Measurements from ENCODE around the gene EZH2.

- TF ChIP-seq CTCF (IDR thresholded peaks at IDR 0.05): no peak
- TF ChIP-seq POLR2A (IDR thresholded peaks at IDR 0.05): no peak
These were observed 27.6 kb downstream of the EZH2 start for GRCh38 chr7:148856578-148856881.

All from right lobe of liver (tissue), 4 donors.